ENCODE data around the gene SLC38A6. TPM values are rescaled to one million over a fixed set of nuclear protein-coding genes. Genes with fewer than 3 reads are reported as not detected.

Gene SLC38A6
- total and polyA plus RNA-seq, 2 of the 8 experiments (the other 6 are each of a cell fraction or from before 2014, with no cell fraction given), result 8.1 to 9.8 TPM

- no peak for TF ChIP-seq CTBP2 (IDR thresholded peaks at IDR 0.05; ENCODE audit: borderline replicate concordance, insufficient read depth, insufficient read length, low read length)
These were observed 70.6 kb downstream of the SLC38A6 start (continued) for GRCh38 chr14:61051621-61052020.
